ENCODE measurements around the gene NAA16.
A peak's percentile ranks its signal among the peaks of the same experiment; 100 is the strongest.

Gene NAA16

DNA sequence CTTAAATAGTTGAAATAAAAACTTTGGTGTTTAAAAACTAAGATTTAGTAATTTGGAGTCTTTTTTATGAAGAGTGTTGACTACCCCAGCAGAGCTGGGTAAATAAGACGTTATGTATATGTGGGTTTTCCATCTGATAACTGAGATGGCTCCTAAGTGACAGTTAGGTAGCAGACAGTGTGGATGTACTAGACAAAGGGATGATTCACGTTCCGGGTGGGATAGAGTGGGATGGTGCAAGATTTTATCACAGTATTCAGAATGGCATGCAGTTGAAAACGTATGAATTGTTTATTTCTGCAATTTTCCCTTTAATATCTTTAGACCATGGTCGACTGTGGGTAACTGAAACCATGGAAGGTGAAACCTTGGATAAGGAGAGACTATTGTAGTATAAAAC is 50.4 kb downstream of the NAA16 start:
- no peak for DNase-seq

DNA sequence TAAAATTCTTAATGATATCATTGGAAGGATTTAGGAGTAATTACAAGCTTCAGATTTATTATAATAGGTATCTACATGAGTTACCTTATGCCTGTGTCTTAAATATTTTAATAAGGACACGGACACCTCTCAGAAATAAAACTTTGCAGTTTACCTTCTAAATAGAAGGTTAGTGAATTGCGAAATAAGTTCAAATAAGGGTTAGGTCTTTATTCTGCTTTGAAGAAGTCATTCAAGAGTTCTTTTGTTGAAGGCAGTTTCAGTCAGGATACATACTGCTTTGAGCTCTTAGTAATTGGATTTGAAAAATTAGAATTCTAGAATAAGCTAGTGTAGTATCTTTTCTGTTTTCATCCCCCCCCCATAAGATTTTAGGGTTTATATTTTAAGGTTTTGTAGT is 53.0 kb downstream of the NAA16 start:
- DNase-seq = no peak

GRCh38 chr13:41365631-41366030 is 54.6 kb downstream of the NAA16 start:
- DNase-seq = no peak

- DNase-seq = no peak
Observed at GRCh38 chr13:41370736-41371135, 59.7 kb downstream of the NAA16 start.

DNA sequence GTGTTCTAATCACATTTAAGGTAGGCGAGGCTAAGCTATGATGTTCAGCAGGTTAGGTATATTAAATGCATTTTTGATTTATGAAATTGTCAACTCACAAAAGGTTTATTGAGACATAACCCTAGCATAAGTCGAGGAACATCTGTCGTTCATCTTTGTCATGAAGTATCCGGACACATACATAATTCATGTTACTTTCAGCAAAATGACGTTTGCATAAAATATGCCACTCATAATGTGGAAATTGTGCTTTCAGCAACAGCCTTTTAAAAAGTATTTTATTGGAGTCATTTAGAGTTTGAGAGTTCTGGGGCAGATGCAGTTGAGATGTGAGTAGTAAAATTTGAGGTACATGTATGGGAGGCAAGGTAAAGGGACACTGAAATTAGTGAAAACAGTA is 66.4 kb downstream of the NAA16 start:
- no peak for DNase-seq

DNA sequence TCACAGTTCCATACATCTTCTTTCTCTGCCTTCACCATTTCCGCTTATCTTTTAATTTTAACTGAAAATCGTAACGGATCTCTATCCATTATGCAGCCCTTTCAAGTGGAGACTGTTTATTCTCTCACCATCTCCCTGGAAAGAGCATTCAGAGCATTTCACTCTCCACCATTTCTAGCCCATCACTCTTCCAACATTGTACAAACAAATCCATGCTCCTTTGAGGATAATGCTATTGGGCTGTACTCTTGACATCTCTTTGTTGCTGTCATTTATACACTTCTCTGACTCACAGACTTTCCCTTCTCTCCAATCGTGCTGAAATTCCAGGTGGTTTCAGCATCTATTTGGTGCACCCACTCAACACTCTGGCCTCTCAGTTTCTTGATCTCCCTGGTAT is 71.4 kb downstream of the NAA16 start:
- DNase-seq = no peak

- no peak for DNase-seq
Observed at GRCh38 chr13:41383386-41383785, 72.3 kb downstream of the NAA16 start.

GRCh38 chr13:41384749-41385503 is 73.9 kb downstream of the NAA16 start:
- no peak for DNase-seq

DNA sequence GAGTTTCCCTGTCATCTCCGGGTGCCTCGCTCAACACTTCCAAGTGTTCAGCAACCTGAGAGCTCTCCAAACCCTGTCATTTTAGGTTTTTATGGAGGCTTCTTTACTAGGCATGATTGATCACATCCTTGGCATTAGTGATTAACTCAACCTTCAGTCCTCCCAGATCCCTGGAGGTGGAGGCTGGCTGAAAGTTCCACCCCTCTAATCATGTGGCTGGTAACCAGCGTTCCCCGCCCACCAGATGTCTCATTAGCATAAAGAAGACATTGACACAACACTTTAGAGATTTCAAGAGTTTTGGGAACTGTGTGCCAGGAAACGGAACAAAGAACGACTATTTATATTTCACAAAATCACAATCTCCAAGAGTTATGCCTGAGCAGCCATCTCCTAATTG is 75.1 kb downstream of the NAA16 start:
- no peak for DNase-seq

GRCh38 chr13:41387576-41387975 is 76.5 kb downstream of the NAA16 start:
- DNase-seq = no peak

DNA sequence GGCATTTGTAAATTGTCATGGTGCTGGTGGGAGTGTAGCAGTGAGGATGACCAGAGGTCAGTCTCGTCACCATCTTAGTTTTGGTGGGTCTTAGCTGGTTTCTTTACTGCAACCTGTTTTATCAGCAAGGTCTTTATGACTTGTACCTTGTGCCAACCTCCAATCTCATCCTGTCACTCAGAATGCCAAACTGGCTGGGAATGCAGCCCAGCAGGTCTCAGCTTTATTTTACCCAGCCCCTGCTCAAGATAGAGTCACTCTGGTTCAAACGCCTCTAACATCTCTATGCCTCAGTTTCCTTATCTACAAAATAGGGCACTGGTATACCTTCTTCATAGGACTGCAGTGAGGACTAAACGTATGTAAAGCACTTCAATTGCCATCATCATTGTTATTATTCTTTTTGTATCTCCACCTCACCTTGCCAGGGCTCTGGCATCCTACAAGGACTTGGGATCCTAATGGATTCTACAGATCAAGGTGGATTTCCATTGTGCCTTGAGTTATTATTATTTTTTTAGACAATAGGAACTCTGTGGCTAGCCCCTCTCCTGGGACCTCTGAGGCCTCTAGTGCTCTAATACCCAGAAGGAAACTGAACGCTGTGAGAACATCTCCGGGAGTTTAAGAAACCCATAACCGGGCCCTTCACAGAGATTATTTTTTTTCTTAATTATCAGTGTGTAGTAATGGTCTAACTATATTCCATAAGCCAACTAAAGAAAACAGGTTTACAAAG is 77.2 kb downstream of the NAA16 start:
- no peak for DNase-seq

GRCh38 chr13:41389580-41389979 is 78.5 kb downstream of the NAA16 start:
- DNase-seq = peak; percentile 25

DNA sequence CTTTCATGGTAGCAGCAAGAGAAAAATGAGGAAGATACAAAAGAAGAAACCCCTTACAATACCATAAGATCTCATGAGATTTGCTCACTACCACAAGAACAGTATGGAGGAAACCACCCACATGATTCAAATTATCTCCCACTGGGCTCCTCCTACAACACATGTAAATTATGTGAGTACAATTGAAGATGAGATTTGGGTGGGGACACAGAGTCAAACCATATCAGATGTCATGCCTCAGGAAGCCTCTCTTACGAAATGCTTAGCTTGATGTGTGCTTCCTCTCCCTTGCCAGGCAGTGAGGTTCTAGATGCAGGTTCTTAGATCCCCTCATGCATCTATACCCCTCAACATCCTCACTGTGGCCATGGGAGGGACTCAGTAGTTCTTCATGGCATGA is 83.1 kb downstream of the NAA16 start:
- DNase-seq = peak; percentile 27

DNA sequence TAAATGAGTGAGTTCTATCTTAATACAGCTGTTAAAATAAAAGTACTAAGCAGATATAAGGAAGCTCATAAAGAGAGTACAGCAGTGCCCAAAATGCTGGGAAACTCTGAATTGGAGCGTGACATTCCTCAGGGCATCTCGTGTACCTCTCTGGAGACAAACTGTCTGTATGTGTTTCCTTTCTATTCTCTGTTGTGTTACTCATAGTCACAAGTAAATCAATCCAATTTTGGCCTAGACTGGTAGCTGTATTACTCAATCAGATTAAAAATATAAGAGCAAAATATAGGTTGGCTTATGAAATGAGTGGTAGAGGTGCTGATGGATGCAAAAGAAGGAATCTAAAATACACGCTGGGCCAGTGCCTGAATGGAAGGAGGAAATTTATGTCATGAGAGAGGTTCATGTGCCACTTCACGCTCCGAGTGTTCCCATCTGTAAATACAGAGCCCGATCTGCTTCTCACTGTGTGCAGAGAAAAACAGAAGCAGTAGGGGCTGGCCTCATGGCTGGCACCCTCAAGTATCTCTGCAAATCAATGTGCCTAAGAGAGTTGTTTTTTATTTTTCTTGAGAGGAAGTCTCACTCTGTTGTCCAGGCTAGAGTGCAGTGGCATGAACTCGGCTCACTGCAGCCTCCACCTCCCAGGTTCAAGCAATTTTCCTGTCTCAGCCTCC is 87.6 kb downstream of the NAA16 start:
- no peak for DNase-seq

GRCh38 chr13:41401366-41401765 is 90.3 kb downstream of the NAA16 start:
- no peak for DNase-seq

DNA sequence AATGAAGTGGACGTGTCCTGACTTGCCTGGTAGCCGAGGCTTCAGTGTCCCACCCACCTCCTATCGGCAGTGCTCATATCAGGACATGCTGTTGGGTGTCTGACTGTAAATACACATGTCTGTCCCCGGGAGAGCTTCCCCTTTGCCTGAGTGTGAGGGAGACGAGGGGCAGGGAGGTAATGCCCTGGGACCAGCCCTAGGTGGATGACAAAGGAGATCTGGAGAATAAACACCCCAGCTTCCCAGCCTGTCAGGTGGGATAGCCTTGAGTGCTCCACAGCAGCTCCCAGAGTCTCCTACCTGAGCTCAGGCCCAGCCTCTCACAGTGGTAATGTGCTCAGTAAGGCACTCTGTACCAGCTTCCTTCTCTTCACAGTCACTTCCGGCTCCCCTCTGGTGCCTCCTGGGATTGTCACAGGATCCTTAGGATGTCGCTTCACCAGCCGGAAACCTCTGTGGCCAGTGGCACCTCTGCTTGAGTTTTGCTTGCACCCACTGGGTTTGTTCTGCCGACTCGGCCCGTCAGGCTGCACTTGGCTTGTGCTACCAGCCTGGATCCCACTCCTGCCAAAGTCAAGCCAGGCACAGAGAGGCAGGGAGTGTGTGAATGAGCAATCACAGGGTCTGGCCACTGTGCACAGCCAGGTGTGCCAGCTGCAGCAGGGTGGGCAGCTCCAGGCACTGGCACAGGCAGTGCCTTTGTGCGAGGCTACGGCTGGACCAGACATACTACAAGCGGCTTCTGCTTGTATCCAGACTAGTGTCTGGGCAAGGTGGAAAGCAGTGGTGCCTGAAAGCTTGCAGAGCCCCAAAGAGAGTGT is 91.8 kb downstream of the NAA16 start:
- no peak for DNase-seq

DNA sequence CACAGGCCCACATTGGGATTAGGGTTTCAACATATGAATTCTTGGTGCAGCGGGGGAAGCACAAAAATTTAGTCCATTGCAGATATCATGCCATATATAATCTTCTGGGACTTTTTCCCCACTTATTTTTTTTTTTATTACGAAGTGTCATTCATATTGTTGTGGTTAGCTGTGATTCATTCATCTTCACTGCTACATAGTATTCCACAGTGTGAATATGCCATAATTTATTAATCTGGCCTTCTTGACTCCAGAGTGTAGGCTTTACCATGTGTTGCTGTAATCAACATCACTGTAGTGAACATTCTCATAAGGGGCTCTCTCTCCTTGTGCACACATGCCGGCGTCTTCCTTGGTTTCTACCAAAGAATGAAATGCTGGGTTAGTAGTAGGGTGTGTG is 92.9 kb downstream of the NAA16 start:
- no peak for DNase-seq

- no peak for DNase-seq
Observed at GRCh38 chr13:41405367-41405766, 94.3 kb downstream of the NAA16 start.

DNA sequence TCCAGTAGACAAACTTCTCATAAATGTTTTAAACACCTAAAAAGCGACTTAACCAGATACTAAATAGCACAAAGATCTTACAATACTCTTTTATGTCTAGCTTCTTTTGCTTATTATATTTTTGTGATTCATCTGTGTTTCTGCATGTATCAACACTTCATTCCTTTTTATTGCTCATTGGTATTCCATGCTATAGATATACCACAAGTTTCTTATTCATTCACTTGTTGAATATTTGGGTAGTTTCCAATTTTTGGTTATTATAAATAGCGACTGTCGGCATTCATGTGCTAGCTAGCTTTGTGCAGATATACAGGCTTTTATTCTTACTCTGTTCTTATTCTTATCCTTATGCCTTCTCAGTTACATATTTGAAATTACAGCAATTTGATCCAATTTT is 96.3 kb downstream of the NAA16 start:
- no peak for DNase-seq

- DNase-seq = no peak
Observed at GRCh38 chr13:41408121-41408520, 97.1 kb downstream of the NAA16 start.

DNA sequence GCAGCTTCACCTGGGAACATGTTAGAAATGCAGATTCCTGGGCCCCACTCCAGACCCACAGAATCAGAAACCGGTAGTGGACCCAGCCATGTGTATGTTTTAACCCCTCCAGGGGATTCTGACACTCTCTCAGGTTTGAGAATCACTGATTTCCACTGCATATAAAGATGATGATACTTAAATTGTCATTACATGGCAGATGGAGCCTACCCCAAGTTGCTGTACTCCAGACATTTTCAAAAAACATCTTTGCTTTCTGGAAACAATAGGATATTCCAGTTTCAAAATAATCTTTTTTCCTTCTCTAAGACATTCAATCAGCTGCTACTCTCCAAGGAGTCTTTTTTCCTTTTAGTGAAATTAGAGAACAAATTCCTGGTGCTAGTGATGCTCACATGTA is 97.7 kb downstream of the NAA16 start:
- no peak for DNase-seq

DNA sequence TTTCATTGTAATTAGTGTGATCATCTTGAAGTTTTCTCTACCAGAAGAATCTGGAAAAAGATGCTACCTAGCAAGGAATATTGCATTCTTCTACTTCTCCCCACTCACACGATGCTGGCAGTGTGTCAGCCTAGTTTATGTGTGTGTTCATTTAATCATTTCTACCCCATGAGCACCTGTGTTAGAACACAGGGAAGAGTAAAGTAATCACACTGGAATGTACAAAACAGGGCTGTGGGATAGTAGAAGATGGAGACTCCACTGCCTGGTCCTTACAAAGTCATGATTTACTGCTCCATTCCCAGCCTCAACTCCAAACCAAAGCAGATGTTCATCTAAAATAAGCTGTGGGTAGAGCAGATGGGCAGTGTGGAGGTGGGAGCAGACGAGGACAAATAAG is 98.5 kb downstream of the NAA16 start:
- DNase-seq = no peak

DNA sequence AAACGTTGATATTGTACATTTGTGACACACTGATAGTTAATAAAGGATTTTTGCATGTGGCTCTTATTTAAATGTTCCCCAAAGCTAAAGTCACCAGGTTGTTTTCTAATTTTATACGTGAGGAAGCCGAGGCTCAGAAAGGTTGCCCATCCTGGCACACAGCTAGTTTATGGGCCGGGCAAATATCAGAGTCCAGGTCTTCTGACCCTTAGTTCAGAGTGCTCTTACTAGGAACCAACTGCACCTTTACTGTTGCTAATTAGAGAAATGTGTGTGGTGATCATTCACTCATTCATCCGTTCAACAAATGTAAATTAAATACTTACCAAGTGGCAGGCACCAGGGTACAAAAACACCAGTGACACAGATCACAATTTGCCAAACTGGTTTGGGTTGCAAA is 100.0 kb downstream of the NAA16 start:
- DNase-seq = no peak

All from GF-D8 (cell line).